ENCODE measurements around the gene NTRK2. TPM values are rescaled to one million over a fixed set of nuclear protein-coding genes. Genes with fewer than 3 reads are reported as not detected.

The NTRK2 gene
- total RNA-seq, 1 donor from 2014 or later: 23.8 TPM

DNA sequence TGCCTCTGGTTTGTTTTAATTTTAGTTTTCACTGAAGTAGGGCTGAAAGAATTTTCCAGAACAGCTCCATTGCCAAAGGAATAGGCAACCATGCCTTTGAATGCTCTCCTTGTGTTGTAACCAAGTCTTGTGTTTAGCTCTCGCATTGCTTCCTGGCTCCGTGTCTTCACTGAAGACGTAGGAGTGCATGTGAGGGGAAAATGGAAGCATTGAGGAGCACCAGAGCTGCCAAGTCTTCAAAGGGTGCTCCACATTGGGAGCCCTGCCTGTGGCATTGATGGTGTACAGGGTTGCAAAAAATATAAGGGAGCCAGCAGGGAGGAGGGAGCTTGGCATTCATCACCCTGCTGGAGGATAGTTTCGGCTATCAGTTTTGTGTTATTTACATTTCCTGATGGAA, 86.6 kb downstream of the NTRK2 start:
- Histone ChIP-seq H3K4me1 (peaks cover 0 to 13% of the 10 kb centered on the region in 2 donors), H3K27me3 (no peaks in the 10 kb centered on the region), H3K9me3 (no peaks in the 10 kb centered on the region), H3K27ac (no peak overlapping the region), H3K36me3 (no peaks in the 10 kb centered on the region), H3K4me3 (no peak overlapping the region)
- TF ChIP-seq, protein P1, sequence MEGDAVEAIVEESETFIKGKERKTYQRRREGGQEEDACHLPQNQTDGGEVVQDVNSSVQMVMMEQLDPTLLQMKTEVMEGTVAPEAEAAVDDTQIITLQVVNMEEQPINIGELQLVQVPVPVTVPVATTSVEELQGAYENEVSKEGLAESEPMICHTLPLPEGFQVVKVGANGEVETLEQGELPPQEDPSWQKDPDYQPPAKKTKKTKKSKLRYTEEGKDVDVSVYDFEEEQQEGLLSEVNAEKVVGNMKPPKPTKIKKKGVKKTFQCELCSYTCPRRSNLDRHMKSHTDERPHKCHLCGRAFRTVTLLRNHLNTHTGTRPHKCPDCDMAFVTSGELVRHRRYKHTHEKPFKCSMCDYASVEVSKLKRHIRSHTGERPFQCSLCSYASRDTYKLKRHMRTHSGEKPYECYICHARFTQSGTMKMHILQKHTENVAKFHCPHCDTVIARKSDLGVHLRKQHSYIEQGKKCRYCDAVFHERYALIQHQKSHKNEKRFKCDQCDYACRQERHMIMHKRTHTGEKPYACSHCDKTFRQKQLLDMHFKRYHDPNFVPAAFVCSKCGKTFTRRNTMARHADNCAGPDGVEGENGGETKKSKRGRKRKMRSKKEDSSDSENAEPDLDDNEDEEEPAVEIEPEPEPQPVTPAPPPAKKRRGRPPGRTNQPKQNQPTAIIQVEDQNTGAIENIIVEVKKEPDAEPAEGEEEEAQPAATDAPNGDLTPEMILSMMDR (IDR thresholded peaks at IDR 0.05): no peak
- DNase-seq (ENCODE audit: low spot score in 2 of 2): no peak
- intact Hi-C loops (cut with DNase I): no loop called here

DNA sequence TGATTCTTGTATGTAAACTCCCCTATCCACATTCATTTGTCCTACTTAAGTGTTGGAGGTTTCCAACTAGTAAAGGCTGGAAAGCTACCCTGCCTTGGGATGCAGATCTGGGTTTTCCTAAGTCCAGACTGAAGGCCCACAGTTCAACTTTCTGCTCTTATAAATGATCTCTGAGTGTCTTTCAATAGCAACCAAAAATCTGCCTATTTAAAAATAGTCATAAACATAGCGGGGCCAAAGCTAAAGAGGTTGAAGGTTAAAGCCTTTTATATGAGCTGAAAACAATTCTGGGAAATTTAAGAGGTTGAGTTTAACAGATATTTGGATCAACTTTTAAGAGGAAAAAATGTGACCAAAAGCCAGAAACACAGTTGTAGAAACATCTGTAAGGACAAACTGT, 87.2 kb downstream of the NTRK2 start:
- no peaks in the 10 kb centered on the region for H3K27me3 ChIP-seq
- peaks cover 0 to 13% of the 10 kb centered on the region in 2 donors for H3K4me1 ChIP-seq
- H3K36me3 ChIP-seq: no peaks in the 10 kb centered on the region
- intact Hi-C loops (cut with DNase I): no loop called here
- no peaks in the 10 kb centered on the region for H3K9me3 ChIP-seq
- no peak overlapping the region for H3K27ac ChIP-seq
- no peak for DNase-seq (ENCODE audit: low spot score in 2 of 2)
- TF ChIP-seq, protein P1 (IDR thresholded peaks at IDR 0.05): no peak
- H3K4me3 ChIP-seq: no peak overlapping the region

DNA sequence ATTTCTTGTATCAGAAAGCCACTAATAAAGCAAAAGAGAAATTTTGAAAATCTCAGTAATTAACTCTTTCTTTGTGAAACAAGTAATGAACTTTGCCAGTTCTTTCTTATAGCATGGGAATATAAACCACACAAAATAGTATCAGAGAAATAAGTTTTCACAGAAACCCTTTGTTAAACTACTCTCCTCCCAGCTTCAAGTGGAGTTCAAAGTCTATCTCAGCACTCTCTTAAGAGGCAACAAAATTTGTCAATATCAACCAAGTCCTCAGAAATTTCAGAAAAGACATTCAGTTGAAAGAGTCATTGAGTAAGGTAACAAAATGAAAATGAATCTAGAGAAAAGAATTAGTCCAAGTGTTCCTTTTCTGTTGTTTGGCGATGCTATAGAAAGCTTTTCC, 89.3 kb downstream of the NTRK2 start:
- H3K36me3 ChIP-seq: no peaks in the 10 kb centered on the region
- H3K4me3 ChIP-seq: no peak overlapping the region
- intact Hi-C loops (cut with DNase I): no loop called here
- H3K4me1 ChIP-seq: peaks cover 0 to 8% of the 10 kb centered on the region in 2 donors
- no peaks in the 10 kb centered on the region for H3K27me3 ChIP-seq
- no peaks in the 10 kb centered on the region for H3K9me3 ChIP-seq
- H3K27ac ChIP-seq: no peak overlapping the region
- TF ChIP-seq, protein P1 (IDR thresholded peaks at IDR 0.05): no peak
- no peak for DNase-seq (ENCODE audit: low spot score in 2 of 2)

DNA sequence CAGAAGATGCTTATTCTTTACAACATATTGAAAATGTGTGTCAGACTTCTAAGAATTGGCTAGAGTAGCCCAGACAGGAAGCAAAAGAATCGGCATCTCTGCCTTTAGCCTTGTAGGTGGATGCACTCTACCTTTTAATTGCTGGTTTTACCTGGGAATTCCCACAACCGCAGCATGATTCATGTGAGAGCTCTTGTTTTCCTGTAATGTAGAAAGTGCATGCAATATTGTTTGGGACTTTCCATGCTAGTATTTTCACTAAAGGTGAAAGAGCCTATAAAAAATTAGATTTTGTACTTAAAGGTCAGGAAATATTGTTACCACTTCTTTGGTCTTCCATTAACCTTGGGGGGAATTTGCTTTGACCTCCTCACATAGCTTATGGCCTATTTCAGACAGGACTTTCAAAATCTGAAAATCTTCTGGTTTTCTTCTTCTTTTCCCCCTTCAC, 89.8 kb downstream of the NTRK2 start:
- Histone ChIP-seq H3K9me3 (no peaks in the 10 kb centered on the region), H3K36me3 (no peaks in the 10 kb centered on the region), H3K27ac (no peak overlapping the region), H3K27me3 (no peaks in the 10 kb centered on the region), H3K4me3 (no peak overlapping the region), H3K4me1 (peaks cover 0 to 8% of the 10 kb centered on the region in 2 donors)
- TF ChIP-seq, protein P1 (IDR thresholded peaks at IDR 0.05): no peak
- intact Hi-C loops (cut with DNase I): no loop called here
- no peak for DNase-seq (ENCODE audit: low spot score in 2 of 2)

DNA sequence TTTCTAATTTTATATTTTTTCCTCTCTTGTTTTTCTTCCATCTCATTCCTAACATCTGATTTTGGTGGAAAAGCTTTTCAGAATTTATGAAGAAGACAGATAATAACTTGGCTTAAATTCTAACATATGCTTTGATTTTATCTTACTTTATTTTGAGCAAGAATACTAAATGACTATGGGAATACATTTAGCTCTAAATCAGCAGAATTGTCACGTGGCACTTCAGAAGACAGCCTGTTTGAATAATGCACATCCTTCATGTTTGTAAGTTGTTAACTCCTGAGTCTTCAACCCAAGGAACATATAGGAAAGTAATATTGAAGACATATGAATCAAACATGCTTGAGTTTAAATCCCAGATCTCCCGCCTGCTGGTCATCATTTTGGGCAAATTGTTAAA, 90.3 kb downstream of the NTRK2 start:
- Histone ChIP-seq H3K36me3 (no peaks in the 10 kb centered on the region), H3K27ac (no peak overlapping the region), H3K9me3 (no peaks in the 10 kb centered on the region), H3K27me3 (no peaks in the 10 kb centered on the region), H3K4me1 (peaks cover 0 to 4% of the 10 kb centered on the region in 2 donors), H3K4me3 (no peak overlapping the region)
- intact Hi-C loops (cut with DNase I): no loop called here
- no peak for DNase-seq (ENCODE audit: low spot score in 2 of 2)
- TF ChIP-seq, protein P1 (IDR thresholded peaks at IDR 0.05): no peak

All from ascending aorta (tissue), 2 donors.